Erythroblast (primary cell): ENCODE measurements around the gene BTF3L4.

ENCODE experiments used
- GATA1 ChIP-seq: IDR thresholded peaks from 2 replicates; pipeline ENCODE4 v1.6.1; 2011; ENCODE audit warnings: low read depth, mild to moderate bottlenecking, control low read depth, low read length, moderate library complexity
- POLR2A ChIP-seq: IDR thresholded peaks from 2 replicates; pipeline ENCODE4 v1.6.1; 2011; ENCODE audit warnings: mild to moderate bottlenecking, low read length

DNA sequence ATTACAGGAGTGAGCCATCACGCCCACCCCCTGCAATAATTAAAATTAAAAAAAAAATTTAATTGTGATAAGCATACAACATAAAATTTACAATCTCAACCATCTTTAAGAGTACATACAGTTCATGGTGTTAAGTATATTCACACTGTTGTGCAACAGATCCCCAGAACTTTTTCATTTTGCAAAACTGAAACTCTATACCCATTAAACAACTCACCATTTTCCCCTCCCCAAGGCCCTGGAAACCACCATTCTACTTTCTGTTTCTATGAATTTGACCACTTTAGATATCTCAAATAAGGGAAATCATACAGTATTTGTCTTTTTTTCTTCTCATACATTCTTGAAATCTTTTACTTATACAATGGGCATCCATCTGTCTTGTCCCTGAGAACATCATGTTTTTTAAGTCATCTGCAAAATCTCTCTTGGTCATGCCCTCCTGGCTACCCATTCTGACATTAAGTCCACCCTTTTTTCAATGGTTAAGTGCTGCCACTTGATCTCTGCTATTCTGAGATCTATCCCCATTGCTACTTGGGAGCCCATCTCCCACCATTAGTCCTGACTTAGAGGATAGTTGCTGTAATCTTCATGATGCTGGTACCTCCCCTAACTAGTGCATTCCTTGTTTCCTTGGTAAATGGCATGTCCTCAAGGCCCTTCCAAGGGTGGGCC lies 46.4 kb downstream of the BTF3L4 start:
- no peak for TF ChIP-seq POLR2A
- no peak for TF ChIP-seq GATA1
